ENCODE data around the gene KLHL24.
"Not testable (repeated sequence)": the region's sequence is repeated elsewhere in the genome, so short reads cannot be mapped to it uniquely, and the experiment has no call there.

The KLHL24 gene

DNA sequence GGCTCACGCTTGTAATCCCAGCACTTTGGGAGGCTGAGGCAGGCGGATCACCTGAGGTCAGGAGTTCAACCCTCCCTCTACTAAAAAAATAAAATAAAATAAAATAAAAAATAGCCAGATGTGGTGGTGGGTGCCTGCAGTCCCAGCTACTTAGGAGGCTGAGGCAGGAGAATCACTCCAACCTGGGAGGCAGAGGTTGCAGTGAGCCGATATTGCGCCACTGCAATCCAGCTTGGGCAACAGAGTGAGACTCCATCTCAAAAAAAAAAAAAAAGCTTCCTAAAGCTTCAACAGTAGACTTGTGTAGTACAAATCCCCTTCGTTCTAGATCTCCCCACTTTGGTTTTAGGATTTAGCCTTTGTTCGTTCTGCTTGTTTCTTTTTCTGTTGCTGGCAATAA, 68.5 kb downstream of the KLHL24 start:
- not testable (repeated sequence) for H3K4me1 ChIP-seq (ENCODE audit: control insufficient read depth, insufficient read depth, low read length); H3K36me3 ChIP-seq (ENCODE audit: control insufficient read depth, insufficient read depth, low read length); H3K27ac ChIP-seq (ENCODE audit: low read depth, low read length); H3K4me3 ChIP-seq (ENCODE audit: low read length); H3K9ac ChIP-seq (ENCODE audit: low read length); H3K27me3 ChIP-seq (ENCODE audit: control insufficient read depth, insufficient read depth, low read length)

- no peaks in the 10 kb centered on the region for H3K27me3 ChIP-seq (ENCODE audit: control insufficient read depth, insufficient read depth, low read length)
- H3K27ac ChIP-seq (ENCODE audit: low read depth, low read length): no peak overlapping the region
- H3K36me3 ChIP-seq (ENCODE audit: control insufficient read depth, insufficient read depth, low read length): no peaks in the 10 kb centered on the region
- H3K4me1 ChIP-seq (ENCODE audit: control insufficient read depth, insufficient read depth, low read length): no peaks in the 10 kb centered on the region
- no peak overlapping the region for H3K4me3 ChIP-seq (ENCODE audit: low read length)
- no peak overlapping the region for H3K9ac ChIP-seq (ENCODE audit: low read length)
These were observed 74.8 kb downstream of the KLHL24 start for GRCh38 chr3:183710231-183710630.

DNA sequence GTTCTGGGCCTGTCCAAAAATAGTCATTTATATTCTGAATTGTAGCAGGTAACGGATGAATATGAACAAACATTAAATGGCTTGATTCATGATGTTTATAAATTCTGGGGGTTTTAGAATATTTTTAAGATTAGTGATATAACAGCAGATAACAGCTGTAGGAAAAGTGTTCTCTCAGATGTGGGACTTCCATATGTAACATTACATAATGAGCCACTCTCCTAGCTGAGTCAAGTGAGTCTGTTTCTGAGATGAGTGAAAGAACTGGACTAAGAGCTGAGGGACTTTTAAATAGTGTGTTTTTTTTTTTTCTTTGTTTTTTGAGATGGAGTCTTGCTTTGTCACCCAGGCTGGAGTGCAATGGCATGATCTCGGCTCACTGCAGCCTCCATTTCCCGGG, 76.1 kb downstream of the KLHL24 start:
- H3K4me3 ChIP-seq (ENCODE audit: low read length): no peak overlapping the region
- H3K27ac ChIP-seq (ENCODE audit: low read depth, low read length): no peak overlapping the region
- H3K4me1 ChIP-seq (ENCODE audit: control insufficient read depth, insufficient read depth, low read length): no peaks in the 10 kb centered on the region
- no peaks in the 10 kb centered on the region for H3K27me3 ChIP-seq (ENCODE audit: control insufficient read depth, insufficient read depth, low read length)
- no peaks in the 10 kb centered on the region for H3K36me3 ChIP-seq (ENCODE audit: control insufficient read depth, insufficient read depth, low read length)
- no peak overlapping the region for H3K9ac ChIP-seq (ENCODE audit: low read length)

DNA sequence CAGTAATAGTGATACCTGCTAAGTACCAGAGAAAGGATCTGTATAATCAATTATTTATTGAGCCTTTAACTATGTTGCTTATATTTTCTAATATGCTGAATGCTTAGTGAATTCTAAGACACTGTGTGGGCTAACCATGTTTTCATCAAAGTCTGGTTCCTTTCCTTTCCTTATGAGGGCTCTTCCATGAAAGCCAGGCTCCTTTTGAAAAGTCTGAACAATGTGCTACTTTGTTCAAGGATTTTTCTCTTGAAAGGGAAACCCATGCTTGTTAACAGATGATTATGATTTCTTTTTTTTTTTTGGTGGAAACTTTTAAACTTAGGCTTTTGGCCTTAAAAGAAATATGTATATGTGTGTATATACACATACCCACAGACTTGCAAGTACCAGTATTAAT, 79.2 kb downstream of the KLHL24 start:
- Histone ChIP-seq H3K9ac (ENCODE audit: low read length) (no peak overlapping the region), H3K27ac (ENCODE audit: low read depth, low read length) (no peak overlapping the region), H3K36me3 (ENCODE audit: control insufficient read depth, insufficient read depth, low read length) (peaks cover 10% of the 10 kb centered on the region), H3K4me1 (ENCODE audit: control insufficient read depth, insufficient read depth, low read length) (no peaks in the 10 kb centered on the region), H3K27me3 (ENCODE audit: control insufficient read depth, insufficient read depth, low read length) (no peaks in the 10 kb centered on the region), H3K4me3 (ENCODE audit: low read length) (no peak overlapping the region)

GRCh38 chr3:183718012-183718411, 82.6 kb downstream of the KLHL24 start:
- Histone ChIP-seq H3K27me3 (ENCODE audit: control insufficient read depth, insufficient read depth, low read length) (no peaks in the 10 kb centered on the region), H3K9ac (ENCODE audit: low read length) (no peak overlapping the region), H3K27ac (ENCODE audit: low read depth, low read length) (no peak overlapping the region), H3K36me3 (ENCODE audit: control insufficient read depth, insufficient read depth, low read length) (peaks cover 21% of the 10 kb centered on the region), H3K4me3 (ENCODE audit: low read length) (no peak overlapping the region), H3K4me1 (ENCODE audit: control insufficient read depth, insufficient read depth, low read length) (no peaks in the 10 kb centered on the region)

- H3K27me3 ChIP-seq (ENCODE audit: control insufficient read depth, insufficient read depth, low read length): no peaks in the 10 kb centered on the region
- H3K27ac ChIP-seq (ENCODE audit: low read depth, low read length): no peak overlapping the region
- no peaks in the 10 kb centered on the region for H3K4me1 ChIP-seq (ENCODE audit: control insufficient read depth, insufficient read depth, low read length)
- H3K4me3 ChIP-seq (ENCODE audit: low read length): no peak overlapping the region
- peaks cover 17% of the 10 kb centered on the region for H3K36me3 ChIP-seq (ENCODE audit: control insufficient read depth, insufficient read depth, low read length)
- no peak overlapping the region for H3K9ac ChIP-seq (ENCODE audit: low read length)
These were observed 90.0 kb downstream of the KLHL24 start for GRCh38 chr3:183725387-183725786.

DNA sequence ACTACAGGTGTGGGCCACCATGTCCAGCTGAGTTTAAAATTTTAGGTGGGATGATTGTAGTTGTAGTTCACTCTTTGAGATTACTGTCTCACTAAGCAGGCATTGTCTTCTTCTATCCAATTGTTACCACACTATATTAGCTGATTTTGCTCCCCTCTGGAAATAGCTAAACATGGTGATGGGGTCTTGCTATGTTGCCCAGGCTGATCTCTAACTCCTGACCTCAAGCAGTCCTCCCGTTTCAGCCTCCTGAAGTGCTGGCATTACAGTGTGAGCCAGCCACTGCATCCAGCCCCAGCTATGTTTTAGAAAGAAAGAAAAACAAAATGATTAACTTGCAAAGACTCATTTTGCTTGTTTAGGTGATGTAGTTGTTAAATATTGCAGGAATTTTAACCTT, 92.8 kb downstream of the KLHL24 start:
- Histone ChIP-seq H3K27me3 (ENCODE audit: control insufficient read depth, insufficient read depth, low read length) (no peaks in the 10 kb centered on the region), H3K36me3 (ENCODE audit: control insufficient read depth, insufficient read depth, low read length) (peaks cover 12% of the 10 kb centered on the region), H3K4me1 (ENCODE audit: control insufficient read depth, insufficient read depth, low read length) (no peaks in the 10 kb centered on the region), H3K4me3 (ENCODE audit: low read length) (no peak overlapping the region), H3K27ac (ENCODE audit: low read depth, low read length) (no peak overlapping the region), H3K9ac (ENCODE audit: low read length) (no peak overlapping the region)

DNA sequence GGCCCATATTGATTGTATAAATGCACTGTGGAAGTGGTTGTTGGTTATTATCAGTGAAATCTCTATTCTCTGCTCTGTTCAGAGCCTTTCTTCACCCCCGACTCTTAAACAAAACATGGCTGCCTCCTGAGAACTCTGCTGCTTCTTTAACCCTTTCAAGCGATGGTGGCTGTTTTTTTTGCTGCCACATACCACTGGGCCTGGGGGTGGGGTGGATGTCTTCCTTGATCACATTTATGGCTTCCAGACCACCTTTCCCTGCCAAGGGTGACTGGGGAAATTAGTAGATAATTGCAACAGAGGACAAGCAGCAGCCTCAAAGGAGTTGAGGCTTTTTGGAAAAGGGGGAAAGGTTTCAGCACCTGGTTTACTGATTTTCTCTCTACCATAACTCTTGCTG, 94.9 kb downstream of the KLHL24 start:
- Histone ChIP-seq H3K27ac (ENCODE audit: low read depth, low read length) (no peak overlapping the region), H3K4me3 (ENCODE audit: low read length) (no peak overlapping the region), H3K4me1 (ENCODE audit: control insufficient read depth, insufficient read depth, low read length) (no peaks in the 10 kb centered on the region), H3K9ac (ENCODE audit: low read length) (no peak overlapping the region), H3K27me3 (ENCODE audit: control insufficient read depth, insufficient read depth, low read length) (no peaks in the 10 kb centered on the region), H3K36me3 (ENCODE audit: control insufficient read depth, insufficient read depth, low read length) (peaks cover 11% of the 10 kb centered on the region)

DNA sequence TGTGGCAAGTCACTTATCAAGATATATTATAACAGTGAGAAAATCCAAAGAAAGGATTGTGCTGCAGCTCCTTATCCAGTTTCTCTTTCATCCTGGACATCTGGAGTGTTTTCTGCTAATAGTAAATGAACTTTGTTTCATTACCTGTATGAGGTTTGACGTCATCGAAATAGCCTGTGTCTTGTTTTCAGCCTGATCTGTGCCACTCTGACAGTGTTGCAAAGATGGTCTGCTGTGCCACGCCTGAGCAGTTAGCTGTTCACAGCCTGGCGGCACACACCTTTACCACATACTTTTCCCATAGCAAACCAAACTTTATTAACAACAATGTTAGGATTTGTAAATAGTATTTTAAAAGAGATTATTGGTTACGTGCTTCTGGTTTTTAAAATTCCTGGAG, 96.2 kb downstream of the KLHL24 start:
- Histone ChIP-seq H3K36me3 (ENCODE audit: control insufficient read depth, insufficient read depth, low read length) (peaks cover 11% of the 10 kb centered on the region), H3K27me3 (ENCODE audit: control insufficient read depth, insufficient read depth, low read length) (no peaks in the 10 kb centered on the region), H3K27ac (ENCODE audit: low read depth, low read length) (no peak overlapping the region), H3K4me1 (ENCODE audit: control insufficient read depth, insufficient read depth, low read length) (no peaks in the 10 kb centered on the region), H3K9ac (ENCODE audit: low read length) (no peak overlapping the region), H3K4me3 (ENCODE audit: low read length) (no peak overlapping the region)

GRCh38 chr3:183733553-183733952, 98.1 kb downstream of the KLHL24 start:
- H3K4me3 ChIP-seq (ENCODE audit: low read length): no peak overlapping the region

More at GRCh38 chr3:183733553-183733952, 98.1 kb downstream of the KLHL24 start:
- no peak overlapping the region for H3K9ac ChIP-seq (ENCODE audit: low read length)
- H3K27ac ChIP-seq (ENCODE audit: low read depth, low read length): no peak overlapping the region
- H3K4me1 ChIP-seq (ENCODE audit: control insufficient read depth, insufficient read depth, low read length): no peaks in the 10 kb centered on the region
- H3K36me3 ChIP-seq (ENCODE audit: control insufficient read depth, insufficient read depth, low read length): peaks cover 11% of the 10 kb centered on the region
- H3K27me3 ChIP-seq (ENCODE audit: control insufficient read depth, insufficient read depth, low read length): no peaks in the 10 kb centered on the region

Data from rectal smooth muscle tissue (tissue), 1 donor.